Kidney (tissue), 14 donors: Measurements from ENCODE around the gene PHACTR4. TPM values are rescaled to one million over a fixed set of nuclear protein-coding genes. Genes with fewer than 3 reads are reported as not detected.
"Not testable (repeated sequence)": the region's sequence is repeated elsewhere in the genome, so short reads cannot be mapped to it uniquely, and the experiment has no call there.

Experiments
- DNase-seq, 5 donors: peaks; one replicate each; pipeline ENCODE4 v3.0.0-alpha.2; 2013 to 2020
- FAIRE-seq: peaks from 2 replicates; lab custom pipeline; 2012; peaks lifted over from hg19 to GRCh38; lab: Jason Lieb, UNC
- H3K27ac ChIP-seq, 2 donors: one replicate each; pipeline ENCODE4 v1.7.0; 2013; ENCODE audit warnings: low read depth in 2 of 2, low read length in 2 of 2, inconsistent platforms in 1 of 2
- H3K27me3 ChIP-seq: one replicate; pipeline ENCODE4 v1.7.1; 2013; ENCODE audit warnings: low read length, inconsistent platforms; ENCODE audit not compliant: control insufficient read depth, insufficient read depth
- H3K36me3 ChIP-seq, 3 donors: one replicate each; pipeline versions ENCODE4 v1.7.0 to v1.7.1; 2013; ENCODE audit warnings: low read length in 3 of 3, control low read depth in 1 of 3, inconsistent platforms in 1 of 3; ENCODE audit not compliant: insufficient read depth in 3 of 3, control insufficient read depth in 2 of 3
- H3K4me1 ChIP-seq, 3 donors: one replicate each; pipeline versions ENCODE4 v1.7.0 to v1.7.1; 2013; ENCODE audit warnings: low read length in 3 of 3, inconsistent platforms in 1 of 3, low read depth in 1 of 3; ENCODE audit not compliant: control insufficient read depth in 2 of 3, insufficient read depth in 2 of 3
- H3K4me3 ChIP-seq, 3 donors: one replicate each; pipeline versions ENCODE4 v1.7.0 to v1.8.1; 2013; ENCODE audit warnings: low read length in 3 of 3, control low read depth in 1 of 3, inconsistent platforms in 1 of 3
- H3K9ac ChIP-seq, 3 donors: one replicate each; pipeline versions ENCODE4 v1.7.0 to v1.7.1; 2013; ENCODE audit warnings: low read length in 3 of 3, control low read depth in 1 of 3, inconsistent platforms in 1 of 3
- H3K9me3 ChIP-seq, 3 donors: one replicate each; pipeline versions ENCODE4 v1.7.0 to v1.7.1; 2013; ENCODE audit warnings: low read length in 3 of 3, control low read depth in 1 of 3, inconsistent platforms in 1 of 3; ENCODE audit not compliant: control insufficient read depth in 2 of 3, insufficient read depth in 1 of 3
- intact Hi-C: fragments of 100-400 bp; cut with DNase I; formaldehyde crosslinking; loops from one replicate; pipeline ENCODE4 v1.11.1; 2022
- polyA plus RNA-seq: library from polyadenylated mRNA; stranded (reverse); fragments of 350-450 nt; fragmentation: Illumina TruSeq; extraction: RNeasy Lipid Tissue Mini Kit (QIAGEN cat#74804); gene quantifications from one replicate; pipeline ENCODE4 v1.2.3, GENCODE V29; 2014; ENCODE audit warnings: low read depth, low replicate concordance; ENCODE audit not compliant: insufficient read depth
- total RNA-seq: library from RNA; stranded (reverse); fragmentation: NEBNext Ultra II Directional; extraction: Animal tissue kit (Norgen Biotek cat#: 25700); gene quantifications from one replicate; pipeline ENCODE4 v1.2.1, GENCODE V29; 2021
- TF ChIP-seq, protein P1 (sequence below): IDR thresholded peaks from 3 replicates; pipeline ENCODE4 v1.5.1; 2012; ENCODE audit warnings: mild to moderate bottlenecking, moderate library complexity, borderline replicate concordance; ENCODE audit not compliant: insufficient read depth; ENCODE audit errors: extremely low read depth
- donor health status: control.
- donor health status: control.
- donor health status: control.
- donor health status: control.
- donor health status: control.
- donor health status: DM: yes; HTN: yes; CAD: no.
- donor health status: Normal renal cell carcinoma (clear cell type).

Gene PHACTR4
- total and polyA plus RNA-seq, 2 donors from 2014 or later = 23.2 to 51.5 TPM

GRCh38 chr1:28441674-28442073 is 72.1 kb downstream of the PHACTR4 start:
- no peak overlapping the region for H3K9ac ChIP-seq
- peaks cover 0 to 10% (median 6%) of the 10 kb centered on the region in 3 donors for H3K4me1 ChIP-seq
- TF ChIP-seq, protein P1, sequence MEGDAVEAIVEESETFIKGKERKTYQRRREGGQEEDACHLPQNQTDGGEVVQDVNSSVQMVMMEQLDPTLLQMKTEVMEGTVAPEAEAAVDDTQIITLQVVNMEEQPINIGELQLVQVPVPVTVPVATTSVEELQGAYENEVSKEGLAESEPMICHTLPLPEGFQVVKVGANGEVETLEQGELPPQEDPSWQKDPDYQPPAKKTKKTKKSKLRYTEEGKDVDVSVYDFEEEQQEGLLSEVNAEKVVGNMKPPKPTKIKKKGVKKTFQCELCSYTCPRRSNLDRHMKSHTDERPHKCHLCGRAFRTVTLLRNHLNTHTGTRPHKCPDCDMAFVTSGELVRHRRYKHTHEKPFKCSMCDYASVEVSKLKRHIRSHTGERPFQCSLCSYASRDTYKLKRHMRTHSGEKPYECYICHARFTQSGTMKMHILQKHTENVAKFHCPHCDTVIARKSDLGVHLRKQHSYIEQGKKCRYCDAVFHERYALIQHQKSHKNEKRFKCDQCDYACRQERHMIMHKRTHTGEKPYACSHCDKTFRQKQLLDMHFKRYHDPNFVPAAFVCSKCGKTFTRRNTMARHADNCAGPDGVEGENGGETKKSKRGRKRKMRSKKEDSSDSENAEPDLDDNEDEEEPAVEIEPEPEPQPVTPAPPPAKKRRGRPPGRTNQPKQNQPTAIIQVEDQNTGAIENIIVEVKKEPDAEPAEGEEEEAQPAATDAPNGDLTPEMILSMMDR = no peak
- FAIRE-seq (no peak), DNase-seq (no peak)
- intact Hi-C loops = no loop called here
- H3K4me3 ChIP-seq = no peak overlapping the region
- no peaks in the 10 kb centered on the region for H3K9me3 ChIP-seq
- no peak overlapping the region for H3K27ac ChIP-seq
- no peaks in the 10 kb centered on the region for H3K27me3 ChIP-seq
- no peaks in the 10 kb centered on the region for H3K36me3 ChIP-seq

DNA sequence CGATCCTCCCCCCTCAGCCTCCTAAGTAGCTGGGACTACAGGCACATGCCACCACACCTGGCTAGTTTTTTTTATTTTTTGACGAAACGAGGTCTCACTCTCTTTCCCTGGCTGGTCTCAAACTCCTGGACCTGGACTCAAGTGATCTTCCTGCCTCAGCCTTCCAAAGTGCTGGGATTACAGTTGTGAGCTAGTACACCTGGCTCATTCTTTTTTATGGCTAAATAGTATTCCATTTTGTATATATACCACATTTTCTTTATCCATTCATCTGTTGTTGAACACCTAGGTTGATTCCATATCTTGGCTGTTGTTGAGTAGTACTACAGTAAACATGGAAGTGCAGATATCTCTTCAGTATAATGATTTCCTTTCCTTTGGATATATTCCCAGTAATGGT is 74.0 kb downstream of the PHACTR4 start:
- no peak for DNase-seq
- no peak overlapping the region for H3K4me3 ChIP-seq
- H3K9ac ChIP-seq = no peak overlapping the region
- no peaks in the 10 kb centered on the region for H3K4me1 ChIP-seq
- peaks cover 0 to 2% (median 0%) of the 10 kb centered on the region in 3 donors for H3K36me3 ChIP-seq
- FAIRE-seq = no peak
- intact Hi-C loops = no loop called here
- H3K9me3 ChIP-seq = no peaks in the 10 kb centered on the region
- H3K27ac ChIP-seq = no peak overlapping the region
- H3K27me3 ChIP-seq = no peaks in the 10 kb centered on the region
- TF ChIP-seq, protein P1 = no peak

DNA sequence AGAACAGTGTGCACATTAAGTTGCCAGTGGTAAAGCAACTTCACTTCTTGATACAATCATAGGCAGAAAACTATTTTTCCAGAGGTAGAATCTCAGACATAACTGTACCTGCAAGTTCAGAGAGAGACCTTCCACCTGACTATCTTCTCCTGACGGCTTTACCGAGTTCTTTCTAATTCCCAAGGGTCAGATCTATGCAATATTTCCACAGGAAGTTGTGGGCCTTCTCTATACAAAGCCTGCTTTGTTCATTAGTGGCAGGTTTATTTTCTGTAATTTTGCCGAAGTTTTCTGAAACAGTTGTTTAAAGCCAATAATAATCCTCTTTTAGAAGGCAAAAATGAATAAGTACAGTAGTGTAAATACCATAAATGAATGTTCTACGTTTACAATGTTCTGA is 78.1 kb downstream of the PHACTR4 start:
- DNase-seq = no peak
- Histone ChIP-seq H3K9me3 (no peaks in the 10 kb centered on the region), H3K27ac (no peak overlapping the region), H3K36me3 (peaks cover 0 to 2% (median 0%) of the 10 kb centered on the region in 3 donors), H3K9ac (no peak overlapping the region), H3K27me3 (no peaks in the 10 kb centered on the region), H3K4me3 (no peak overlapping the region), H3K4me1 (no peaks in the 10 kb centered on the region)
- no peak for FAIRE-seq
- intact Hi-C loops = no loop called here
- TF ChIP-seq, protein P1 = no peak

DNA sequence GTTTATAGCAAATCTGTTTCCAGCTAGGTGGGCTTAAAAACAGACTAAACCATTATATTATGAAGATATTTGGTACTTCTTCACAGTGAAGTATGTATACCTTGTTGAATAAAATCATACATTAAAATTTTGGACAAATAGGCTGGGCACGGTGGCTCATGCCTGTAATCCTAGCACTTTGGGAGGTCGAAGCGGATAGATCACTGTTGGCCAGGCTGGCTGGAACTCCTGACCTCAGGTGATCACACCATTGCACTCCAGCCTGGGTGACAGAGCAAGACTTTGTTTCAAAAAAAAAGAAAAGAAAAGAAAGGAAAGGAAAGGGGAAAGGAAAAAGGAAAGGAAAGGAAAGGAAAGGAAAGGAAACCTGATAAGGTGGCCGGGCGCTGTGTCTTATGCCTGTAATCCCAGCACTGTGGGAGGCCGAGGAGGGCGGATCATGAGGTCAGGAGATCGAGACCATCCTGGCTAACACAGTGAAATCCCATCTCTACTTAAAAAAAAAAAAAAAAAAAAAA is 78.6 kb downstream of the PHACTR4 start:
- H3K27me3 ChIP-seq, DNase-seq, H3K4me1 ChIP-seq, H3K9ac ChIP-seq, intact Hi-C loops, H3K36me3 ChIP-seq, H3K9me3 ChIP-seq, H3K4me3 ChIP-seq, FAIRE-seq, H3K27ac ChIP-seq: not testable (repeated sequence)
